ENCODE data around the gene PPP1R12B.
A peak's percentile ranks its signal among the peaks of the same experiment; 100 is the strongest.

DNA sequence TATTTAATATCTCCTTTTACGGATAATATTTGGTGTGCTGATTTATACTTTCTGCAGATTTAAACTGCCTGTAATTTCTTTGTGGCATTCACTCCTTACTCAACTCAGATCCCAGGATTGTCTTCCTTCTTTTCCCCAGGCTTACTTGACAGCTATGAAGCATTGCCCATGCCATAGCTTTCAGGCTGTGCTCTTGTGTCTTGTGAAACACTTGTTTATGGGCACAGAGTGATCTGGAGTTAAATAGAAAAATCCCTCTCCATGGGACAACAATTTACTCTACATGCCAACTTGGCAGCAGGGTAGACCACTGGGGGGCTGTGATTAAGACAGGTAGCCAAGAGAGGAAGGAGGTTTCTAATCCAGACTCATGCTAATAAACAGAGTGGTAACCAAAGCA lies 57.4 kb downstream of the PPP1R12B start:
- TF ChIP-seq, protein P1, sequence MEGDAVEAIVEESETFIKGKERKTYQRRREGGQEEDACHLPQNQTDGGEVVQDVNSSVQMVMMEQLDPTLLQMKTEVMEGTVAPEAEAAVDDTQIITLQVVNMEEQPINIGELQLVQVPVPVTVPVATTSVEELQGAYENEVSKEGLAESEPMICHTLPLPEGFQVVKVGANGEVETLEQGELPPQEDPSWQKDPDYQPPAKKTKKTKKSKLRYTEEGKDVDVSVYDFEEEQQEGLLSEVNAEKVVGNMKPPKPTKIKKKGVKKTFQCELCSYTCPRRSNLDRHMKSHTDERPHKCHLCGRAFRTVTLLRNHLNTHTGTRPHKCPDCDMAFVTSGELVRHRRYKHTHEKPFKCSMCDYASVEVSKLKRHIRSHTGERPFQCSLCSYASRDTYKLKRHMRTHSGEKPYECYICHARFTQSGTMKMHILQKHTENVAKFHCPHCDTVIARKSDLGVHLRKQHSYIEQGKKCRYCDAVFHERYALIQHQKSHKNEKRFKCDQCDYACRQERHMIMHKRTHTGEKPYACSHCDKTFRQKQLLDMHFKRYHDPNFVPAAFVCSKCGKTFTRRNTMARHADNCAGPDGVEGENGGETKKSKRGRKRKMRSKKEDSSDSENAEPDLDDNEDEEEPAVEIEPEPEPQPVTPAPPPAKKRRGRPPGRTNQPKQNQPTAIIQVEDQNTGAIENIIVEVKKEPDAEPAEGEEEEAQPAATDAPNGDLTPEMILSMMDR (IDR thresholded peaks at IDR 0.05) = no peak
- peak; percentile 67 for TF ChIP-seq POLR2AphosphoS5 (IDR thresholded peaks at IDR 0.05)
- no peak for TF ChIP-seq POLR2A (IDR thresholded peaks at IDR 0.05)

All from gastroesophageal sphincter (tissue), 3 donors.